Stimulated activated naive CD8-positive, alpha-beta T cell treated with anti-CD3 and anti-CD28 coated beads, Interleukin-15, amount 100 ng/mL, for 72 hours (primary cell): Measurements from ENCODE around the gene NRARP.
A peak's percentile ranks its signal among the peaks of the same experiment; 100 is the strongest.

Source experiments
- ATAC-seq: fragments of 150-1000 bp; cut with Tn5 transposase; 2 replicates; pipeline ENCODE4 v1.10.0; 2021; ENCODE audit warnings: mild to moderate bottlenecking, moderate library complexity
- DNase-seq, 2 donors: peaks; one replicate each; pipeline ENCODE4 v3.0.0; 2021 to 2022
- H3K27ac Mint-ChIP-seq, 2 donors: one replicate each; pipeline ENCODE4 v1.8.0; 2022; ENCODE audit warnings: mild to moderate bottlenecking in 2 of 2, mixed read lengths in 2 of 2, moderate library complexity in 2 of 2
- H3K27me3 Mint-ChIP-seq: one replicate; pipeline ENCODE4 v1.8.0; 2022; ENCODE audit warnings: mixed read lengths
- H3K4me1 Mint-ChIP-seq: one replicate; pipeline ENCODE4 v1.8.0; 2022; ENCODE audit warnings: mild to moderate bottlenecking, mixed read lengths
- H3K4me3 Mint-ChIP-seq, 2 donors: one replicate each; pipeline ENCODE4 v1.8.0; 2022; ENCODE audit warnings: mild to moderate bottlenecking in 2 of 2, mixed read lengths in 2 of 2, moderate library complexity in 1 of 2
- H3K9me3 Mint-ChIP-seq, 2 donors: one replicate each; pipeline ENCODE4 v1.8.0; 2022; ENCODE audit warnings: mixed read lengths in 2 of 2

NRARP gene

DNA sequence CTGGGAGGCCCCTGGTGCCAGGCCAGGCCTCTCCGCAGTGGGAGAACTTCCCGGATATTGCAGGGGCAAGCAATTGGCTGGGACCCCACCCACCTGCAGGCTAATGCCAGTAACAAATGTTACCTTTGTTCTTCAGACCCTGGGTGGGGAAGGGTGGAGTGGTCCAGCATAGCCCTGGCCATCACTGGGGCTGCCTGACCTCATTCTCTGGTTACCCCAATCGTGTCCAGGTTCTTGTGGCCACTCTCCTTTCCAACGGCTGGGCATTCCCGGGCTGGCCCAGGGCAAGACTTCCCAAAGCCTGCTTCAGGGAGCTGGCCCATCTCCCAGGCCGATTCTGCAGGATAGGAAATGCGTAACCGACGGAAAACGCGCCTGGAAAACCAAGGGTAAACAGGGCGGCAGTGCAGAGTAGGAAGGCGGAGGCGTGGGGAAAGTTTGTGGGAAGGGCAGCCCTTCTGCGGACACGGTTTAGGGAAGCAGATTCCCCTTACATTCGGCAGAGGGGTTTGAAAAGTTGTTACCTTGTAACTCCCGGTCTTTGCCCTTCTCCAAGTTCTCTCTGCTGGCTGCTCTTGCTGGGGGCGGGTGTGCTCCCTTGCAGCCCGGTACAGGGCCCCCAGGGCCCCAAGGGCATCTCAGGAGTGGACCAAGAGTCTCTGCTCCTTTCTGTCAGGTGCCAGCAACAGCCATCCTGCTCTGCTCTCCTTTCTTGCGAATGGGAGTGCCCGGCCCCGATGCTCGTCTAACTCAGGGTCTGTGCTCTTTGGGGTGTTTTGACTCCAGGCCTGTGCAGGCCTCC, 3.5 kb downstream of the NRARP start:
- no peak for DNase-seq
- Mint-ChIP-seq H3K4me1 (peaks cover 46% of the 10 kb centered on the region), H3K27me3 (peaks cover 64% of the 10 kb centered on the region), H3K4me3 (no peak overlapping the region), H3K27ac (no peak overlapping the region), H3K9me3 (no peaks in the 10 kb centered on the region)
- no peak for ATAC-seq

DNA sequence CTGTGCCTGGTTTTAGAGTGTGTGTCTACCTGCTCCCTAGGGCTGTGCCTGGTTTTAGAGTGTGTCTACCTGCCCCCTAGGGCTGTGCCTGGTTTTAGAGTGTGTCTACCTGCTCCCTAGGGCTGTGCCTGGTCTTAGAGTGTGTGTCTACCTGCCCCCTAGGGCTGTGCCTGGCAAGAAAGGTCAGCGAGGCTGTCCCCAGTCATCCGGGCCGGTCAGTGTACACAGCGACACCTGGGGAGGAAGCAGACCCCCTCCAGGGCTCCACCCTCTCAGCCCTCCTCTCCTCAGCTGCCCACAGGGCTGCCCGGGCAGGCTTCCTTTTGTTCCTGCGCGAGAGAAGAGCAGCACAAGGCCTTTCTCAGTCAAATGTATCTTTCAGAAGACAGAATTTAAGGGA, 4.1 kb downstream of the NRARP start:
- H3K4me1 Mint-ChIP-seq: peaks cover 41% of the 10 kb centered on the region
- ATAC-seq (no peak), DNase-seq (no peak)
- H3K9me3 Mint-ChIP-seq: no peaks in the 10 kb centered on the region
- H3K27ac Mint-ChIP-seq: no peak overlapping the region
- H3K4me3 Mint-ChIP-seq: no peak overlapping the region
- H3K27me3 Mint-ChIP-seq: peaks cover 71% of the 10 kb centered on the region

DNA sequence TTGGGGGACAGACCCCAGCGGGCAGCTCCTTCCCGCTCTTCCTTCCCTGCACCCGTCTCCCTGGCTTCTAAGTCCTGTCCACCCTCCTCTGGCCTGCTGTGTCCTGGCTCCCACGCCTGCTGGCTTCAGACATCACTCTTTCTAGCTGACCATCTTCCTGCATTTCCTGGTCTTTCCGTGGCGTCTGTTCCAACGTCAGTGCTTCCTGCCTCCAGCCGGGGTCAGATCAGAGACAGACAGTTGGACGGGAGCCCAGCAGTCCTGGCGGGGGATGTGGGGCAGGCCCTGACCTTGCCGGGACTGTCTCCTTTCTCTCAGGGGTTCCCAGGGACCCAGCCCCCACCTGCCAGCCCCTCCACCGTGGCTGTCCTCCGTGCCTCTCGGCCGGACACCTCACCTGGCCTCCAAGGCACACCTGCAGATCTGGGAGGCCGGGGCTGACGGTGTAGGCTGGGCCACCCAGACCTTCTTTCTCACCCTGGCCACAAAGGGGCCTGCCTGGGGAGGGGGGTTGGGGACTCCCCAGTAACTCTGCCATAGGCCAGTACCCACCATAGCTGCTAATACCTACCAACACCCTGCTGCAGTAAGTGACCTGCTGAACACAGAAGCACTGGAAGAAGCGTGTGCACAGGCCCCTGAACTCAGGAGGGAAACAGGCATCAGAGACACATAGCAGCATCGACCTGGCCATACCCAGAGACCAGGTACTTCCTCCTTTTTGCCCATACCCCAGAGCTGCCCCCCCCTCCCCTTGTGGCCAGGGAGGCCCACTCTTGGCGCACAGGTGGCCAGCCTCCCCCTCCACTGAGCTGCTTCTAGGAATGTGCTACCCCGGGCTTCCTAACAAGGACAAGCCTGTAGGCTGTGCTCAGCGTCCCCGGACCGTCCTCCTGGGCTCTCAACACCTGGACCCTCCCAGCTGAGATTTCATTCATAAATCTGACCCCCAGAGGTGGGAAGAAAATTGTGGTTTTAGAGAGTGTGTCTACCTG, 5.1 kb downstream of the NRARP start:
- peaks cover 72% of the 10 kb centered on the region for H3K27me3 Mint-ChIP-seq

DNA sequence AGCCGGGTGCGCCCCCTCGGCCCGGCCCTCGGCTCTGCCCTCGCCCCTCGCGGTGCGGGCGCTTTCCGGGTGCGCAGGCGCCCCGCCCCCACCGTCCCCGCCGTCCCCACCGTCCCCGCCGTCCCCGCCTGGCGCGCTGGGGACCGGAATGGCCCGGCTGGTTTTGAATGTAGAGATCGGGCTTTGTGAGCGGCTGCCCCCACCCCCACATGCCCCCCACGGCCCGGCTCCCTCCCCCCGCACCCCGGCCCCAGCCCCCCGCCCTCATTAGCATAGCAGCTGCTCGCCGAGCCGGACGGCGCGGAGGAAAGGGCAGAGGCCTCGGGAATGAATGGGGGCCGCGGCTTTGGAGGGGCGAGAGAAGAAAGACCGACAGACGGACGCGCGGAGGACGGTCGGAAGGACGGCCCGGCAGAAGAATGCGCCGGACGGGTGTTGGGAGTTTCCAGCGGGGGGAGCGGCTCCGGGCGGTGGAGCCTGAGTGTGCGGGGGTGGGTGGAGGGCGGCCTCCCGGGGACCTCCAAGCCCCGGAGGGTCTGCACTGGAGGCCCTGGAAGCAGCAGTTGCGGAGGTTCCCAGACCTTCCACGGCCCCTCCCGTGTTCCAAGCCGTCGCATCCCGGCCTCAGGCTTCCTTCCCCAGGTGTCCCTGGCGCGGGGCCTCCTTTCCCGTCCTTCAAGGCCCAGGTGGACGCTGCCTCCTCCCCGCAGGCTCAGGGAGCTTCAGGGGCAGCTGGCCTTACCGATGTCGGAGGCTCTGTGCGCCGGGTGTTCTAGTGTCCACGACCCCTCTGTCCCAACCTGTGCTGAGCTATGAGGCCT, 6.0 kb downstream of the NRARP start:
- ATAC-seq: peak; percentile 26
- DNase-seq: no peak
- peaks cover 40% of the 10 kb centered on the region for H3K4me1 Mint-ChIP-seq
- peak overlapping the region; percentile 47 to 58 for H3K4me3 Mint-ChIP-seq
- peaks cover 71% of the 10 kb centered on the region for H3K27me3 Mint-ChIP-seq
- no peak overlapping the region for H3K27ac Mint-ChIP-seq
- H3K9me3 Mint-ChIP-seq: no peaks in the 10 kb centered on the region

More for the DNA sequence above, 5.1 kb downstream of the NRARP start:
- Mint-ChIP-seq H3K4me3 (peak overlapping the region; percentile 47 to 58), H3K4me1 (peaks cover 41% of the 10 kb centered on the region), H3K9me3 (no peaks in the 10 kb centered on the region), H3K27ac (no peak overlapping the region)
- ATAC-seq: no peak
- DNase-seq: no peak

DNA sequence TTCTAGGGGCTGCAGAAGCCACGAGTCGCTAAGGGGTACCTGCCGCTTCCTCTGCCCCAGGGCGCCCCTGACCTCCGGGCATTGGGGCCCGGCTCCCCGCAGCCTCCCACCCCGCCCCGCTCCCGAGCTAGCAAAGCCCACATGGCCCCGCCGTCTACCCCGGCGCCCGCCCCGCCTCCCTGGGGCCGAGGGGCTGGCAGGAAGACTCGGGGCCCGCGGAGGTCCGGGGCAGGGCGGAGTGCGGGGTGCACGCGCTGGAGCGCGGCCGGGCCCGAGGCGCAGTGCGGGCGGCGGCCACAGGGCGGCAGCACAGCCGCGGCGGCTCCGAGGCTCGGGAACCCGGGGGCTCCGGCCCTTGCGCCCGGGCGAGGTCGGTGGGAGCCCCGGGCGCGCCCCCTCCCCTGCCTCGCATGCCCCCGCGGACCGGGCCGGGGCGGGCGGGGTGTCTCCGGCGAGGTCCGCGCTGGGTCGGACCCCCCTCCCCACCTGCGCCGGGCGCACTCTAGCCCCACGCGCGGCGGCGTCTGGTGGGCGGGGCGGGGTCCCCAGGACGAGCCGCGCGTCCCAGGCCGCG, 6.7 kb downstream of the NRARP start:
- DNase-seq (peak; percentile 55 to 72), ATAC-seq (peak; percentile 87)
- H3K4me1 Mint-ChIP-seq: peaks cover 34% of the 10 kb centered on the region

DNA sequence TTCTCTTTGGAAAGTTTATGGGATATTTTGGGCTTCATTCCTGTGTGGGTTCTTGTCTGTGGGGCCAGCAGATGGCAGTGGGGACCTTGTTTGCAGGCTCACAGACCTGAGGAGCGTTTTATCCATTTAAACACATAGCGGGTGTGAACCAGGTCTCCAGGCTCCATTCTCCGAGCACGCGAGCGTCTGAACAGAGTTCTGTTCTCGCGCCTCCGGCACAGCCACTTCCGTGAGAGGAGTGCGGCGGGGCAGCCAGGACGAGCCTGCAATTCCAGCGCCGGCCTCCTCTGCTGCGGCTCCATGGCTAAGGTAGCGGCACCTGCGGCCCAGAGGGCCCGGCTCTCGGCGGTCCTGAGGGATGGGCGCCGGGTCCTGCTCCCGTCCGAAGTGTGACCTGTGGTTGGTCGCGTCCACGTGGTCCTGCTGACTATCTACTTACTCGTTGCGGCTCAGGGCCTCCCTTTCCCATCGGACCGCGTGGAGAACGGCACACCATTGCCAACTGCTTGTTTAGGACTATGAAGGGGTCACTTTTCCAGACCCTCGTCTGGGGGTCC, 7.3 kb downstream of the NRARP start:
- ATAC-seq (peak; percentile 41), DNase-seq (no peak)
- H3K4me1 Mint-ChIP-seq: peaks cover 30% of the 10 kb centered on the region
- H3K27me3 Mint-ChIP-seq: peaks cover 58% of the 10 kb centered on the region
- no peak overlapping the region for H3K27ac Mint-ChIP-seq
- H3K9me3 Mint-ChIP-seq: no peaks in the 10 kb centered on the region
- peak overlapping the region; percentile 42 for H3K4me3 Mint-ChIP-seq

More for the DNA sequence above, 6.7 kb downstream of the NRARP start:
- H3K4me3 Mint-ChIP-seq: peak overlapping the region in 1 of 2 donors; percentile 15
- no peaks in the 10 kb centered on the region for H3K9me3 Mint-ChIP-seq
- no peak overlapping the region for H3K27ac Mint-ChIP-seq
- peaks cover 63% of the 10 kb centered on the region for H3K27me3 Mint-ChIP-seq

DNA sequence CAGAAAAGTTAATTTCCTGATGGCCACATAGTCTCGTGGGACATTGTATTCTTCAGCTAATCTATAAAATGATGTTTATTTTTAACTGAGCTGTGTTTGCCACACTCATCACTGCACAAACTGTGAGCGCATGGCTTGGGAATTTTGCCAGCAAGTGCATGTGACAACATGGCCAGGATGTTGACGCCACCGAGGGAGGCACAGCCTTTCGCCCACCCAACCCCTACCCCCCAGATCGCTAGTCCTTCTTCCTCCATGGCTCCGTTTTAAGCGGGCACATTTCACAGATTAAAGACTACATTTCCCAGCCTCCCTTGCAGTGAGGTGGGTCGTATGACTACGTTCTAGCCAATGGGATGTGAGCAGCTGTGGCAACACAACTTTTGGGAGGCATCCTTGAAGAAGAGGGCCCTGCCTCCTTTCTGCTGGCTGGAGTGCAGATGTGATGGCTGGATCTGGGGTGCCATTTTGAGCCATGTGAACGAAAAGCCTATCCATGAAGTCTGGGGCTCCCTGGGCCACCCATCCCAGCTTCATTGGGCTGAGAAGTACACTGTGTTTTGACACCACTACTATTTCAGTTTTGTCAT, 7.9 kb downstream of the NRARP start:
- ATAC-seq (peak; percentile 48), DNase-seq (no peak)
- H3K27me3 Mint-ChIP-seq: peaks cover 53% of the 10 kb centered on the region
- H3K9me3 Mint-ChIP-seq: no peaks in the 10 kb centered on the region
- H3K4me3 Mint-ChIP-seq: peak overlapping the region; percentile 42
- peaks cover 28% of the 10 kb centered on the region for H3K4me1 Mint-ChIP-seq
- no peak overlapping the region for H3K27ac Mint-ChIP-seq

DNA sequence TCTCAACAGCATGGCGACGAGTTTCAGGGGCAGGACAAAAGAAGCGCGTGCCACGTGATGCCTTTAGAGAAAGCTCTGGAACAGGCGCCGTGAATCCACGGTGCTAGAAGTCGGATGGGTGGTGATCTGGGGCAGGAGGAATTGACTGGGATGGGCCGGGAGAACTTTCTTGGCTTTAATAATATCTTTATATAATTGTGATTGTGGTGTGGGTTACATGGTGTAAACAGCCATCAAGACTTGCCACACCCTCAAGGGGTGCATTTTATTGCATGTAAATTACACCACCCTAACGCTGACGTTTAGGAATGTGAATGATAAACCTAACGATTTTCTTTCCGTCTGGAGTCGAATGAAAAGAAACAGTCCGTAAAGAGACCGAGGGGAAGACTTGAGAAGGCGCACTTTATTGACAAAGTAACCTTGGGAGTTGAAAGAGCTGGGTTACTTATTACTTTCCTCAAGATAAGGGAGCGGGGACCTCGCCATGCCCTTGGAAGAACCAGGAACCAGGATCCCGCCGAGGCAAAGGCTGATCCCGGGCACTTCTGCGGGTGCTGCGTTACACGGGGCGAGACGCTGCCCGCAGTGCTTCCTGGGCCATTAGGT, 8.5 kb downstream of the NRARP start:
- peaks cover 23% of the 10 kb centered on the region for H3K4me1 Mint-ChIP-seq
- no peak for DNase-seq
- no peak overlapping the region for H3K27ac Mint-ChIP-seq
- no peaks in the 10 kb centered on the region for H3K9me3 Mint-ChIP-seq
- H3K4me3 Mint-ChIP-seq: no peak overlapping the region
- ATAC-seq: no peak
- peaks cover 47% of the 10 kb centered on the region for H3K27me3 Mint-ChIP-seq

DNA sequence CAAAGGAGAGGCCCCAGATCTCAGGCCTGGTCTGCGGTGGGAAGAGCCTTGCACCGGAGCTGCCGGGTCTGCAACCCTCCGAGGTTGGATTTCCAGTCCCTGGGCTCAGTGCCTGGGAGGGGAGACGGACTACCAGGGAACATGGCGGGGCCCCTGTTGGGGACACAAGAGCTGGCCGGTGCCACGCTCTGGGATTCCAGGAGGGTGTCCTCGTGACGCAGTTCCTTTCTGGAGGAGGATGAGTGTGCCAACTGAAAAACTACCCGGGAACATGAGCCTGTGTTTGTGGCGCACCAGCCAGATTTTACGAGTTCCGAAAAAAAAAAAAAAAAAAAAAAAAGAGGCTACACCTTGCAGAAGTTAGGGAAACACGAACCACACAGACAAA, 9.0 kb downstream of the NRARP start:
- Mint-ChIP-seq H3K27me3 (peaks cover 42% of the 10 kb centered on the region), H3K4me1 (peaks cover 23% of the 10 kb centered on the region), H3K27ac (no peak overlapping the region), H3K4me3 (no peak overlapping the region), H3K9me3 (no peaks in the 10 kb centered on the region)
- DNase-seq: no peak
- no peak for ATAC-seq

DNA sequence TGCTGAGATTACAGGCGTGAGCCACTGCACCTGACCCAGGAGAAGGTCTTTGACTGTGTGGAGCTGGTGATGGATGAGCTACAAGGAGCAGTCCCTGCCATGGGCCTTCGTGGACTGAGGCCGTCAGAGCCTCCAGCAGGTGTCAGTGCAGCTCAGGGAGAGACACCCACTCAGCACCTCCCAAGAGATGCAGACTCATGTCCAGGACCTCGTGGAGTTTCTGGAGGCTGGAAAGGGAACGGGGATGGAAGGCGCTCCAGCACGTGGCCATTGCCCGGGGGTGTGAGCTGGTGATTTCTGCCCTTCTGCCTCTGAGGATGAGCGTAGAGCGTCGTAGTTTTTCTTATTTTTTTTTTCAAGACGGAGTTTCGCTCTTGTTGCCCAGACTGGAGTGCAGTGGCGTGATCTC, 15.1 kb downstream of the NRARP start:
- Mint-ChIP-seq H3K4me1 (peaks cover 6% of the 10 kb centered on the region), H3K9me3 (no peaks in the 10 kb centered on the region), H3K27ac (no peak overlapping the region), H3K27me3 (peaks cover 26% of the 10 kb centered on the region), H3K4me3 (no peak overlapping the region)
- no peak for DNase-seq
- ATAC-seq: peak; percentile 80

DNA sequence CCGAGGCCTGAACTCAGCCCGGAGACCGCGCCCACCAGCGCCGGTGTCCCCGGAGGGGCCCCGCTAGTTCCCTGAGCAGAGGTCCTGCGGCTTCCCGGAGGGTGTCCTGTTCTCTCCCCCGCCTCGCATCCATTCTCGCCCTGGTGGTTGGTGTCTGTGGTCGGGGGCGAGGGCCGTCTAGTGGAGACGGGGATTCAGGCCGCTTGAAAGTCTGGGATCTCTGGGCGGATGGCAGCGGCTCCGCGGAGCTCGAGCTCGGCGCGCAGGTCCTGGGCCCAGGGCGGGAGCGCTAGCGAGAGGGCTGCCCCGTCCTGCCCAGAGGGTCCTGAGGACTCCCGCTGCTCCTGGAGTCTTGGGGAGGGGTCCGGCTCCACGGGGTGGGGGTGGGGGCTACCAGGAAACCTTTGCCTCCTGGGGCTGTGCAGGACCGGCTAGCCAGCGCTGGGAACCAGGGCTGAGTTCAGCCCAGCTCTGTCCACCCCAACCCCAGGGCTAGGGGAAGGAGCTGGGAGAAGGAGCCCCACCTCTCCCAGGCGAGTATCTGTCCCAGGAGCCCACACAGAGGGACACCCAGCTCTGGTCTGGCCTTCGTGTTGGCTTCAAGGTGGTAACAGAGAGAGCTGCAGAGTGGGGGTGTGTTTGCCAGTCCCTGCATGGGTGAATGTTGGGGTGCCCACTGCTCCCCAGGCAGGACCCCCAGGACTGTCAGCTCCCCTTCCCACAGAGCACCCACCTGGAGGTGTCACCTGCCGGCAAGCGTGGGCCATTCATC, 20.5 kb downstream of the NRARP start:
- H3K4me3 Mint-ChIP-seq: no peak overlapping the region
- H3K27me3 Mint-ChIP-seq: peaks cover 31% of the 10 kb centered on the region
- peaks cover 22% of the 10 kb centered on the region for H3K4me1 Mint-ChIP-seq
- DNase-seq: no peak
- no peak for ATAC-seq
- no peaks in the 10 kb centered on the region for H3K9me3 Mint-ChIP-seq
- H3K27ac Mint-ChIP-seq: no peak overlapping the region

DNA sequence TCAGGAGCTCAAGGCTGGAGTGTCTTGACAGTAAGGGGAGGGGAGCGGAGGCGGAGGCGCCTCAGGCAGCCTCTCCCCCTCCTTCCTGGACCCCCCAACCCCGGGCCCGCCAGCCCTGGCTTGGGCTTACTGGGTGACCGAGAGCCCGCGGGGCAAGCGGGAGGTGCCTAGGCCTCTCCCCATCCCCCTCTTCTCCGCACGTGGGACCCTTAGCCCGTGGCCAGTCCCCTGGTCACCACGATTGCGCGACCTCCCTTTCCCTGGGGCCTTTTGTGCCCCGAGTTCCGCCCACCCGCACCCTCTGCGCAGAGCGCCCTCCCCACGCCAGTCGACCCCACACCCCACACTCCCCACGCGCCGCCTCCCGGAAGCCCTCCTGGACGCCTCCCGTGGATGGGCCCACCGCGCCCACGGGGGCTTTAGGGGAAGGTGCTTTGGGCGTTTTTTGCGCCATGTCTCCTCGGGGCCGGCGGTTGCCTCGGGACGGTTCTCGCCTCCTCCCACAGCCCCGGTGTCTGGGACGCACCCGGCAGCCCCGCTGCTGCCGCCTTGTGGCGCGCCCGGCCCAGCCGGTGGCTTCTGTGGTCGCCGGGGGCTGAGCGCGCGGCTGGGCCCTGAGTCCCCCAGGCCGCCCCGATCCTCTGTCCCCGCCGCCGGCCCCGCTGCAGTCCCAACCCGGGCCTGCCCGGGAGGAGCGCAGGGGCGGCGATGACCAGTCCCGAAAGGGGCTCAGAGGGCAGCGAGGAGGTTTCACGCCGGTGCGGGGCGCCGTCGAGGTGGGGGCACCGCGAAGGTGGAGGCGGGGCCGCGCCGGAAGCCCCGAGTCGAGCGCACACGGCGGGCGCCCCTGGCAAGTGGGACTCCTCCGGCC, 21.4 kb downstream of the NRARP start:
- Mint-ChIP-seq H3K9me3 (no peaks in the 10 kb centered on the region), H3K27ac (no peak overlapping the region), H3K4me1 (peaks cover 27% of the 10 kb centered on the region), H3K27me3 (peaks cover 36% of the 10 kb centered on the region), H3K4me3 (no peak overlapping the region)
- ATAC-seq: peak; percentile 21
- DNase-seq: no peak
